Brain microvascular endothelial cell (primary cell): ENCODE data around the gene LRRC58.

ENCODE experiments used
- DNase-seq: peaks from one replicate; pipeline ENCODE4 v3.0.0-alpha.2; 2020
- H3K27ac ChIP-seq: fragments of 250-450 bp; sonication (Bioruptor Pico); 2 replicates; pipeline ENCODE4 v1.5.1; 2020; ENCODE audit warnings: mild to moderate bottlenecking, moderate library complexity
- H3K27me3 ChIP-seq: fragments of 250-450 bp; sonication (Bioruptor Pico); replicated peaks from 2 replicates; pipeline ENCODE4 v1.5.1; 2020; ENCODE audit warnings: mild to moderate bottlenecking
- H3K36me3 ChIP-seq: fragments of 250-450 bp; sonication (Bioruptor Pico); replicated peaks from 2 replicates; pipeline ENCODE4 v1.5.1; 2020; ENCODE audit warnings: mild to moderate bottlenecking
- H3K4me3 ChIP-seq: 2 replicates; pipeline ENCODE4 v1.5.1; 2011; ENCODE audit warnings: low read depth, mild to moderate bottlenecking, control low read depth, low read length, moderate library complexity
- in situ Hi-C: cut with HindIII; loops from 2 replicates; pipeline ENCODE4 v1.10.0; 2017; ENCODE audit warnings: low sequenced_read_pairs, low pct_ligation_motif_present
- TF ChIP-seq, protein P1 (sequence below): IDR thresholded peaks from 2 replicates; pipeline ENCODE4 v1.5.1; 2011; ENCODE audit warnings: low read depth, mild to moderate bottlenecking, moderate library complexity, low read length, control low read depth, inconsistent platforms; ENCODE audit errors: missing control alignments

LRRC58 gene

DNA sequence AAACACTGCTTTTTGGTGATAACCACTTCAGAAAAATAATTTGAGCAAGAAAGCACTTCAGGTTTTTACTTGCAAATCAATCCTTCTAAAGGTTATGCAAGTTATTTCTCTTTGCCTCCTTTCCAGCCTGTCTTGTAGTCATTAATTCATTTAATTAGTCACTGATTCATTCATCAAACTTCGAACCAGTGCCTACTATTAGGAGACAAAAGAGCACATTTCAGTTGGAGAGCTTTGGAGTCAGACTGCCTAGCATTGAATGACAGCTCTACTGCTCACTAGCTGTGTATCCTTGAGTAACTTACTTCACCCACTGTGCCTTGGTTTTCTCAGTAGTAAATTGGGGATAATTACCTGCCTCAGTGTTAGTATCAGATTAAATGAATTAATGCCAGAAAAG, 14.9 kb upstream of the LRRC58 start:
- H3K27ac ChIP-seq = no peak overlapping the region
- H3K36me3 ChIP-seq = no peaks in the 10 kb centered on the region
- DNase-seq = no peak
- H3K4me3 ChIP-seq = no peak overlapping the region
- in situ Hi-C loops = no loop called here
- TF ChIP-seq, protein P1, sequence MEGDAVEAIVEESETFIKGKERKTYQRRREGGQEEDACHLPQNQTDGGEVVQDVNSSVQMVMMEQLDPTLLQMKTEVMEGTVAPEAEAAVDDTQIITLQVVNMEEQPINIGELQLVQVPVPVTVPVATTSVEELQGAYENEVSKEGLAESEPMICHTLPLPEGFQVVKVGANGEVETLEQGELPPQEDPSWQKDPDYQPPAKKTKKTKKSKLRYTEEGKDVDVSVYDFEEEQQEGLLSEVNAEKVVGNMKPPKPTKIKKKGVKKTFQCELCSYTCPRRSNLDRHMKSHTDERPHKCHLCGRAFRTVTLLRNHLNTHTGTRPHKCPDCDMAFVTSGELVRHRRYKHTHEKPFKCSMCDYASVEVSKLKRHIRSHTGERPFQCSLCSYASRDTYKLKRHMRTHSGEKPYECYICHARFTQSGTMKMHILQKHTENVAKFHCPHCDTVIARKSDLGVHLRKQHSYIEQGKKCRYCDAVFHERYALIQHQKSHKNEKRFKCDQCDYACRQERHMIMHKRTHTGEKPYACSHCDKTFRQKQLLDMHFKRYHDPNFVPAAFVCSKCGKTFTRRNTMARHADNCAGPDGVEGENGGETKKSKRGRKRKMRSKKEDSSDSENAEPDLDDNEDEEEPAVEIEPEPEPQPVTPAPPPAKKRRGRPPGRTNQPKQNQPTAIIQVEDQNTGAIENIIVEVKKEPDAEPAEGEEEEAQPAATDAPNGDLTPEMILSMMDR = no peak
- H3K27me3 ChIP-seq = no peaks in the 10 kb centered on the region

DNA sequence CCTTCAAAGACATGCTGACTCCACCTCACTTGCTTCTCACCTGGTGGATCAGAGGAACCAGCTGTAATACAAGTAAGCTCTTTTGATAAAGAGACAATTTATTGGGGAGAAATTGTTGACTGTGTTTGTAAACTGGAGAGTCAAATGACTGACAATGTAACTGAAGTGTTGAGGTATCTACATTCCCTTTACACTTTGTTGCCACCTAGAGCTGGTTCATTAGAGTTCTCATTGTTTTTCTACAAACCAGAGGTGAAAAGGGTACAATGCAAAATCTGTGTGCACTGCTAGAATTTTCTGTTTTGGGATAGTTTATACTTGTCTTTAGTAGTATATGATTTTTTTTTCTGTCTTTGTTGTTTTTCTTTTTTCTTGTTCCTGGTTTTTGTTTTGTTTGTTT, 8.7 kb upstream of the LRRC58 start:
- Histone ChIP-seq H3K4me3 (no peak overlapping the region), H3K27me3 (no peaks in the 10 kb centered on the region), H3K27ac (no peak overlapping the region), H3K36me3 (no peaks in the 10 kb centered on the region)
- in situ Hi-C loops = no loop called here
- TF ChIP-seq, protein P1 = no peak
- DNase-seq = no peak

DNA sequence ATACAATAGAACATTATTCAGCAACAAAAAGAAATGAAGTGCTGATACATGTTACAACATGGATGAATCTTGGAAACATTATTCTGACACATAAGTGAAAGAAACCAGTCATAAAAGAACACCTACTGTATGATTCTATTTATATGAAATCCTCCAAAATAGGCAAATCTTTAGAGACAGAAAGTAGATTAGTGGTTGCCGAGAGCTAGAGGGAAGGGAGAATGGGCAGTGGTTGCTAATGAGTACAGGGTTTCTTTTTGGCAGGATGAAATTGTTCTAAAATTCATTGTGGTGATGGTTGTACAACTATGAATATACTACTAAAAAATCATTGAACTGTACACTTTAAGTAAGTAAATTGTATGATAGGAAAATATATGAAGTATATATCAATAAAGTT, 6.3 kb upstream of the LRRC58 start:
- Histone ChIP-seq H3K27ac (no peak overlapping the region), H3K4me3 (no peak overlapping the region), H3K27me3 (no peaks in the 10 kb centered on the region), H3K36me3 (no peaks in the 10 kb centered on the region)
- in situ Hi-C loops = no loop called here
- no peak for DNase-seq
- TF ChIP-seq, protein P1 = no peak

DNA sequence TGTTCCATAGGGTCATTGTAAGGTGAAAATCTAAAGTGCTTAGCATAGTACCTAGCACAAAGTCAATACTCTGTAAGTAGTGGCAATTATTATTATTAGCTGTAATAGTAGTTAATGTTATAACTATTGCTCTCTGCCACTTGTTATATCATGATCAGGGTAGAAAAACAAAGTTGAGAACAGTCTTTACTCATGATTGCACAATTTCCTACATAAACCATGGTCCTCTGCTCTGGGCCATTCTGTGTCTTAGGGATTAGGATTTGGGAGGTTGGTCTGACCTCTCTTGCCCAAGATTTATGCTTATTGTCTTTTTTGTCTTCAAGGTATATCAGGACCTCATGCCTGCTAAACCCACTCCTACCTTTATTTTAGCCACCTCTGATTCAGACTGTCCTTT, 4.3 kb upstream of the LRRC58 start:
- Histone ChIP-seq H3K27me3 (no peaks in the 10 kb centered on the region), H3K4me3 (no peak overlapping the region), H3K36me3 (no peaks in the 10 kb centered on the region), H3K27ac (no peak overlapping the region)
- in situ Hi-C loops = no loop called here
- no peak for DNase-seq
- TF ChIP-seq, protein P1 = no peak

DNA sequence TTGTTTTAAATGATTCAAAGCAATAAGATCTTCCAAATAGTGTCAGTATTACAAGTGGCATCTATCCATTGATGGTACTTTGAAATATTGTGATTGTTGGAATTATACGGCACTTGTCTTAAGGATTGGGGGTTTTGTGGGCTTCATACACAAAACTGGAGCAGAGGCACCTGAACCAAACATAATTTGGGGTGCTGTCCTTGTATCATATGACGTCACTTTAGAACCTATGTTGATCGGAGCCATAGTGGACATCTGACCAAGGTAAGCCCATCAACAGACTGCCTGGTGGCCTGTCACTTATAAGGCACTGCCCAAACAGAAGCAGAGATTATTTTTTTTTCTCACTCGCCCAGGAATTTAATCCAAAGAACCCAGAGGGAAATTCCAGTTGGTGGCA, 2.9 kb upstream of the LRRC58 start:
- TF ChIP-seq, protein P1 = no peak
- no peak overlapping the region for H3K4me3 ChIP-seq
- in situ Hi-C loops = no loop called here
- no peaks in the 10 kb centered on the region for H3K27me3 ChIP-seq
- no peak for DNase-seq
- H3K27ac ChIP-seq = no peak overlapping the region
- H3K36me3 ChIP-seq = no peaks in the 10 kb centered on the region

DNA sequence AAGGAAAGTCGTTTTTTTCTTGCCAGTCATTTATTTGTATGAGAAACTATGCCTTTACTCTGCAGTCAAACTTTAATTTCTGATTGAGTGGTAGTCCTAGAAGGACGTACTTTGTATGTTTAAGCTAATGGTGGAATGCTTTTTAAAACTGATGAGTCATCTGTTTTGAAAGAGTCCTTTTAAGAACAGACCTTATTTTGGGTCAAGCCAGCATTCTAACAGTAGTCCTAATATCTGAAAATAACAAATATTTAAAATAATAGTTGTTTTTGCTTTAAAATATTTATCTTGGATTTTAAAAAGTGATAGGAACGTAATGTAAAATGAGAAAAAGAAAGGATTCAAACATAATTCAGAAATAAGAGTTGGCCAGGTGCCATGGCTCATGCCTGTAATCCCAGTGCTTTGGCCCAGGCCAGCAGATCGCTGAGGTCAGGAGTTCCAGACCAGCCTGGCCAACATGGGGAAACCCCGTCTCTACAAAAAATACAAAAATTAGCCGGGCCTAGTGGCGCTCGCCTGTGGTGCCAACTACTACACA, 1.3 kb upstream of the LRRC58 start:
- in situ Hi-C loops = no loop called here

More for the DNA sequence above, 1.3 kb upstream of the LRRC58 start:
- no peaks in the 10 kb centered on the region for H3K36me3 ChIP-seq
- TF ChIP-seq, protein P1 = no peak
- H3K27me3 ChIP-seq = no peaks in the 10 kb centered on the region
- H3K4me3 ChIP-seq = no peak overlapping the region
- peak overlapping the region; percentile 75 for H3K27ac ChIP-seq
- no peak for DNase-seq
